K562 (cell line): ENCODE results near the gene CELF4. TPM values are rescaled to one million over a fixed set of nuclear protein-coding genes. Genes with fewer than 3 reads are reported as not detected.

ENCODE experiments used
- ATAC-seq: fragments of 200-7000 bp; cut with Tn5 transposase; 3 replicates; pipeline ENCODE4 v1.9.1; 2020; ENCODE audit warnings: moderate library complexity
- BruUV-seq: library from RNA; stranded (reverse); fragments of 400-500 nt; replicated peaks from 2 replicates; lab custom pipeline; 2021; lab: Mats Ljungman, UMichigan
- CTCF ChIA-PET: fragments of 300-600 bp; formaldehyde crosslinking; extraction: SDS; loops from one replicate; lab custom pipeline; 2021; ENCODE audit warnings: low intra/inter-chr PET ratio; lab: Yijun Ruan, JAX
- POLR2A ChIA-PET: fragments of 300-600, 350-650 bp; sonication (Branson Sonifier 250); formaldehyde crosslinking; extraction: SDS; loops from one replicate; lab custom pipeline; 2021; ENCODE audit warnings: antibody characterized with exemption, inconsistent platforms; lab: Yijun Ruan, JAX
- DNase-seq, 4 experiments: peaks; one replicate each; pipeline versions ENCODE4 v3.0.0 to v3.0.0-alpha.2; 2011 to 2018; ENCODE audit warnings: low spot score in 3 of 4, mixed read lengths in 3 of 4; ENCODE audit errors: extremely low read depth in 1 of 4
- FAIRE-seq: peaks from 2 replicates; lab custom pipeline; 2011; peaks lifted over from hg19 to GRCh38; lab: Jason Lieb, UNC
- H2AFZ ChIP-seq: 2 replicates; pipeline ENCODE4 v1.6.0; 2011; ENCODE audit warnings: low read depth, low read length, control low read depth, inconsistent platforms
- H3K27ac ChIP-seq: fragments of 200-600 bp; 3 replicates; pipeline ENCODE4 v1.8.0; 2011; ENCODE audit warnings: low read depth, mild to moderate bottlenecking, control low read depth, inconsistent platforms, low read length, moderate library complexity, mixed read lengths; ENCODE audit errors: extremely low read depth
- H3K27me3 ChIP-seq, 2 experiments: fragments of 300-600 bp in 1 of 2; 2 replicates in 1 of 2; 3 replicates in 1 of 2; pipeline versions ENCODE4 v1.6.0 to v1.8.0; 2011; ENCODE audit warnings: inconsistent platforms in 2 of 2, low read length in 2 of 2, mild to moderate bottlenecking in 1 of 2, mixed read lengths in 1 of 2, moderate library complexity in 1 of 2; ENCODE audit not compliant: control insufficient read depth in 2 of 2, insufficient read depth in 2 of 2
- H3K36me3 ChIP-seq: fragments of 300-600 bp; 3 replicates; pipeline ENCODE4 v1.8.0; 2011; ENCODE audit warnings: mild to moderate bottlenecking, low read length, inconsistent platforms; ENCODE audit not compliant: control insufficient read depth, insufficient read depth
- H3K4me1 ChIP-seq, 2 experiments: fragments of 200-600 bp in 1 of 2; replicated peaks in 1 of 2; 2 replicates in 1 of 2; 3 replicates in 1 of 2; pipeline versions ENCODE4 v1.5.1 to v1.8.0; 2011; ENCODE audit warnings: inconsistent platforms in 2 of 2, low read length in 2 of 2, mild to moderate bottlenecking in 1 of 2, mixed read lengths in 1 of 2, moderate library complexity in 1 of 2; ENCODE audit not compliant: control insufficient read depth in 2 of 2, insufficient read depth in 2 of 2
- H3K4me2 ChIP-seq: 2 replicates; pipeline ENCODE4 v1.6.1; 2011; ENCODE audit warnings: low read length, control low read depth, inconsistent platforms, mixed read lengths; ENCODE audit not compliant: insufficient read depth
- H3K4me3 ChIP-seq: fragments of 200-600 bp; sonication (generic), shearing (Covaris generic); 2 replicates; pipeline ENCODE4 v1.5.1; 2016; ENCODE audit warnings: control low read depth, inconsistent platforms
- H3K79me2 ChIP-seq: fragments of 200-600 bp; 3 replicates; pipeline ENCODE4 v1.8.0; 2011; ENCODE audit warnings: low read length, inconsistent platforms; ENCODE audit not compliant: control insufficient read depth, insufficient read depth
- H3K9ac ChIP-seq, 2 experiments: 2 replicates each; pipeline versions ENCODE4 v1.6.0 to v1.6.1; 2011; ENCODE audit warnings: low read depth in 2 of 2, low read length in 2 of 2, control low read depth in 1 of 2, inconsistent platforms in 1 of 2, mild to moderate bottlenecking in 1 of 2, mixed read lengths in 1 of 2; ENCODE audit not compliant: insufficient read depth in 1 of 2
- H3K9me1 ChIP-seq: one replicate; pipeline ENCODE4 v1.6.0; 2011; ENCODE audit warnings: inconsistent platforms, mild to moderate bottlenecking, low read length, moderate library complexity; ENCODE audit not compliant: control insufficient read depth, insufficient read depth
- H3K9me3 ChIP-seq: replicated peaks from 2 replicates; pipeline ENCODE4 v1.5.1; 2011; ENCODE audit warnings: low read depth, low read length, inconsistent platforms; ENCODE audit not compliant: control insufficient read depth, insufficient read depth
- H4K20me1 ChIP-seq: replicated peaks from 2 replicates; pipeline ENCODE4 v1.6.1; 2011; ENCODE audit warnings: low read length, inconsistent platforms, mixed read lengths; ENCODE audit not compliant: control insufficient read depth, insufficient read depth
- BMI1 ChIP-seq: fragments of 150-350 bp; IDR thresholded peaks from 2 replicates; pipeline ENCODE4 v1.6.1; 2014; ENCODE audit warnings: low read length
- CAMTA2 ChIP-seq: fragments of 250-450 bp; sonication (Bioruptor Pico); conservative IDR thresholded peaks from 2 replicates; pipeline ENCODE4 v1.5.1; 2022
- CBFA2T3 ChIP-seq: fragments of 450-650 bp; IDR thresholded peaks from 2 replicates; pipeline ENCODE4 v1.6.1; 2017
- FOSL1 ChIP-seq: fragments of 200-800 bp; sonication (Bioruptor generic); conservative IDR thresholded peaks from 2 replicates; pipeline ENCODE4 v1.6.1; 2016; ENCODE audit warnings: missing genetic modification characterization, missing compliant biosample characterization
- FOXK2 ChIP-seq, 2 experiments: fragments of 450-650 bp; IDR thresholded peaks in 1 of 2; conservative IDR thresholded peaks in 1 of 2; 2 replicates each; pipeline ENCODE4 v1.6.1; 2016; ENCODE audit warnings: low read depth in 2 of 2, mild to moderate bottlenecking in 1 of 2
- HDGF ChIP-seq: fragments of 450-650 bp; IDR thresholded peaks from 2 replicates; pipeline ENCODE4 v1.6.1; 2016
- KDM5B ChIP-seq: fragments of 200-600 bp; sonication (generic); IDR thresholded peaks from 2 replicates; pipeline ENCODE4 v1.6.1; 2012; ENCODE audit warnings: low read depth, mild to moderate bottlenecking, moderate library complexity, low read length, control low read depth, inconsistent platforms; ENCODE audit not compliant: insufficient replicate concordance
- MYNN ChIP-seq, 2 experiments: sonication (generic); formaldehyde crosslinking in 1 of 2; IDR thresholded peaks; 2 replicates each; pipeline versions ENCODE4 v1.5.0 to v1.6.1; 2016 to 2020; ENCODE audit warnings: antibody characterized with exemption in 1 of 2, missing genetic modification reagents in 1 of 2
- RREB1 ChIP-seq: fragments of 250-450 bp; sonication (Bioruptor Pico); IDR thresholded peaks from 2 replicates; pipeline ENCODE4 v1.4.0; 2020
- SAFB2 ChIP-seq: fragments of 200-400 bp; formaldehyde crosslinking; IDR thresholded peaks from 2 replicates; pipeline ENCODE4 v1.6.1; 2018; ENCODE audit warnings: borderline replicate concordance, low read length, low read depth, moderate library complexity; ENCODE audit not compliant: severe bottlenecking
- SMAD3 ChIP-seq: fragments of 450-650 bp; formaldehyde crosslinking; conservative IDR thresholded peaks from 2 replicates; pipeline ENCODE4 v1.4.0; 2020; ENCODE audit warnings: mild to moderate bottlenecking
- TCF3 ChIP-seq: sonication (generic); formaldehyde crosslinking; IDR thresholded peaks from 2 replicates; pipeline ENCODE4 v1.4.0; 2020; ENCODE audit warnings: mild to moderate bottlenecking, missing genetic modification reagents
- TCF7L2 ChIP-seq: fragments of 150-350 bp; IDR thresholded peaks from 2 replicates; pipeline ENCODE4 v1.6.1; 2016; ENCODE audit warnings: low read depth, mild to moderate bottlenecking, low read length, moderate library complexity
- ZNF12 ChIP-seq: sonication (generic); formaldehyde crosslinking; IDR thresholded peaks from 2 replicates; pipeline ENCODE4 v1.4.0; 2020; ENCODE audit warnings: mild to moderate bottlenecking, missing genetic modification reagents
- ZNF583 ChIP-seq: fragments of 250-450 bp; sonication (Bioruptor Pico); IDR thresholded peaks from 2 replicates; pipeline ENCODE4 v1.4.0; 2020
- ZZZ3 ChIP-seq: fragments of 450-650 bp; IDR thresholded peaks from 2 replicates; pipeline ENCODE4 v1.6.1; 2016; ENCODE audit warnings: antibody characterized with exemption, mild to moderate bottlenecking, moderate library complexity
- WGBS: fragments of 100-300 bp; shearing (Covaris generic); methylation state at CpG from one replicate; pipeline ENCODE4 v1.1.6; 2016; ENCODE audit warnings: low coverage, mixed read lengths; ENCODE audit not compliant: insufficient coverage; ENCODE audit errors: missing lambda C conversion rate; 5-methylcytosine and 5-hydroxymethylcytosine counted together
- in situ Hi-C: fragments of 300-500 bp; cut with MboI; formaldehyde crosslinking; loops from 4 replicates; pipeline ENCODE4 v1.15.0; 2018; ENCODE audit warnings: inconsistent platforms, mixed read lengths
- intact Hi-C: fragments of 100-400 bp; cut with micrococcal nuclease; formaldehyde crosslinking; loops from 2 replicates; pipeline ENCODE4 v1.14.2; 2022
- polyA plus RNA-seq, 8 experiments: library from polyadenylated mRNA; depleted of rRNA in 4 of 8; stranded (reverse) in 5 of 8; unstranded in 3 of 8; fragments of >200 nt; fragmentation: Nextera tagmentation in 2 of 8; fragmentation: Illumina TruSeq in 1 of 8; extraction: Ambion mirVana in 2 of 8; extraction: Trizol in 1 of 8; gene quantifications; 2 replicates each; pipeline versions ENCODE4 v1.2.1 to v1.2.3, GENCODE V29; 2011 to 2014; ENCODE audit warnings: inconsistent platforms in 1 of 8, missing spikeins in 1 of 8
- total RNA-seq, 7 experiments: library from RNA; depleted of rRNA in 6 of 7; stranded (reverse); fragments of >200 nt in 6 of 7; fragmentation: Illumina TruSeq in 2 of 7; extraction: Trizol in 2 of 7; gene quantifications; 2 replicates each; pipeline versions ENCODE4 v1.2.1 to v1.2.3, GENCODE V29; 2011 to 2021; ENCODE audit warnings: low replicate concordance in 1 of 7
- TF ChIP-seq, protein P1 (sequence below): sonication (generic); formaldehyde crosslinking; IDR thresholded peaks from 2 replicates; pipeline ENCODE4 v1.8.0; 2022; ENCODE audit warnings: missing genetic modification reagents, mild to moderate bottlenecking, moderate library complexity, borderline replicate concordance

The CELF4 gene
- total and polyA plus RNA-seq, 9 of the 15 experiments (the other 6 are each of a cell fraction or from before 2014, with no cell fraction given): 0.04 to 0.24 (median 0.07) TPM; not detected in 3

DNA sequence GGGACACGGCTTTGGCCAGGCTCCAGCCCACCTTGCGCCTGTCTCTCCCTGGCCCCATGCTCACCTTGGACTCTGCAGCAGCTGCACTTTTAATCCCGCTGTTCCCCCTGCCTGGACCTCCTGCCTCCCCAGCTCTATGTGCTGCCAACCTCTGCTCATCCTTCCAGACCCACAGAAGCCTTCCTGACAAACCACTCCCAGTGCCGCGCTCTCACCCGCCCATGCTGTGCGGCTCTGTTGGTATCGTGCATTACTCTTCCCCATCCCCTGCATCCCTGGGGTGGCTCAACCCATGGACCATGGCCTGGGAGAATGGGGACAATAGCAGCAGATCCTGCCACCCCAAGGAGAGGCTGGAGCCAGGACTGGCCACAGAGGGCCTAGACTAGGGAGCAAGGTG is 303.6 kb downstream of the CELF4 start (continued):
- TF ChIP-seq, protein P1, sequence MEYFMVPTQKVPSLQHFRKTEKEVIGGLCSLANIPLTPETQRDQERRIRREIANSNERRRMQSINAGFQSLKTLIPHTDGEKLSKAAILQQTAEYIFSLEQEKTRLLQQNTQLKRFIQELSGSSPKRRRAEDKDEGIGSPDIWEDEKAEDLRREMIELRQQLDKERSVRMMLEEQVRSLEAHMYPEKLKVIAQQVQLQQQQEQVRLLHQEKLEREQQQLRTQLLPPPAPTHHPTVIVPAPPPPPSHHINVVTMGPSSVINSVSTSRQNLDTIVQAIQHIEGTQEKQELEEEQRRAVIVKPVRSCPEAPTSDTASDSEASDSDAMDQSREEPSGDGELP: no peak
- TF ChIP-seq TCF3 (CRISPR knock-in tag) (no peak), CAMTA2 (CRISPR knock-in tag) (no peak), TCF7L2 (no peak), CBFA2T3 (no peak), FOSL1 (no peak), ZZZ3 (no peak), KDM5B (no peak), BMI1 (no peak)

GRCh38 chr18:37261246-37261840 is 304.3 kb downstream of the CELF4 start:
- H3K9me1 ChIP-seq: no peaks in the 10 kb centered on the region
- no peak overlapping the region for H3K27ac ChIP-seq
- H3K36me3 ChIP-seq: no peaks in the 10 kb centered on the region
- H3K9ac ChIP-seq: no peak overlapping the region; a peak in 1 of 4 replicates
- no peak overlapping the region for H3K4me3 ChIP-seq
- no peak overlapping the region for H2AFZ ChIP-seq
- H3K79me2 ChIP-seq: no peaks in the 10 kb centered on the region
- no peaks in the 10 kb centered on the region for H3K9me3 ChIP-seq
- in situ Hi-C loops: no loop called here
- 0% methylated on average over 11 of the region's 11 CpGs for WGBS
- H3K4me1 ChIP-seq: peaks cover 0 to under 1% of the 10 kb centered on the region in 2 experiments; a peak in 1 of 5 replicates
- no peak for DNase-seq
- intact Hi-C loops: no loop called here
- FAIRE-seq: no peak
- no peak for ATAC-seq
- ChIA-PET CTCF (no interaction called here), POLR2A (no interaction called here)
- no peaks in the 10 kb centered on the region for H4K20me1 ChIP-seq
- no TSS peak for BruUV-seq
- no peak overlapping the region for H3K4me2 ChIP-seq
- peaks cover 5 to 10% of the 10 kb centered on the region in 2 experiments; a peak in 2 of 5 replicates for H3K27me3 ChIP-seq
- TF ChIP-seq ZNF583: no peak
- TF ChIP-seq SAFB2: no peak
- TF ChIP-seq FOXK2 (conservative IDR thresholded peaks at IDR 0.05 in 1 of 2, IDR thresholded peaks at IDR 0.05 in 1 of 2; ENCODE audit: low read depth in 2 of 2): no peak
- no peak for TF ChIP-seq MYNN (IDR thresholded peaks at IDR 0.05)
- TF ChIP-seq MYNN (CRISPR knock-in tag; IDR thresholded peaks at IDR 0.05): no peak
- no peak for TF ChIP-seq RREB1
- TF ChIP-seq SMAD3: no peak
- no peak for TF ChIP-seq ZNF12 (CRISPR knock-in tag)
- TF ChIP-seq HDGF: no peak
